Keratinocyte (primary cell): ENCODE measurements around the gene HERC3.

Source experiments
- EZH2 ChIP-seq: IDR thresholded peaks from one replicate; pipeline ENCODE4 v1.6.1; 2012; ENCODE audit warnings: inconsistent platforms, mild to moderate bottlenecking, low read length, moderate library complexity
- TF ChIP-seq, protein P1 (sequence below), 3 experiments: IDR thresholded peaks in 1 of 3; conservative IDR thresholded peaks in 1 of 3; optimal IDR thresholded peaks in 1 of 3; 2 replicates in 2 of 3; 3 replicates in 1 of 3; pipeline versions ENCODE3 to v1.5.1; 2011; ENCODE audit warnings: low read length in 3 of 3, mild to moderate bottlenecking in 3 of 3, moderate library complexity in 2 of 3, control low read depth in 1 of 3, inconsistent platforms in 1 of 3; ENCODE audit not compliant: insufficient read depth in 2 of 3; ENCODE audit errors: extremely low read depth in 1 of 3

DNA sequence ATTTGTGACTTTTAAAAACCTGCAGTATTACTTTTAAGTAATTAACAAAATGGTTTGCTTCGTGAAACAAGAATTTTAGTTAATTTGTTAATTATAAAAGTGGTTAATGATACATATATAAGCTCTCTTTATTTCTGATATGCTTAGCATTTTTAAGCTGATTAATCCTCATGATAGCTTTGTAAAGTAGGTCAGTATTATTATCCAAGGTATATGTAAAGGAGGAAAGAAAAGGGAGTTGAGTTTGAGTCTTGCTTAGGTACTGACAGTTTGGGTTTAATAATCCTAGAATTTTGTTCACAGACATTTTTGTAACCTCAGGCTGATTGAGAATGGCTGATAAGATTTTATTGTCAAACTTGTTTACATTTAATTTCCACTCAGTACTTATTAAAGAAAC lies 21.8 kb downstream of the HERC3 start:
- TF ChIP-seq, protein P1, sequence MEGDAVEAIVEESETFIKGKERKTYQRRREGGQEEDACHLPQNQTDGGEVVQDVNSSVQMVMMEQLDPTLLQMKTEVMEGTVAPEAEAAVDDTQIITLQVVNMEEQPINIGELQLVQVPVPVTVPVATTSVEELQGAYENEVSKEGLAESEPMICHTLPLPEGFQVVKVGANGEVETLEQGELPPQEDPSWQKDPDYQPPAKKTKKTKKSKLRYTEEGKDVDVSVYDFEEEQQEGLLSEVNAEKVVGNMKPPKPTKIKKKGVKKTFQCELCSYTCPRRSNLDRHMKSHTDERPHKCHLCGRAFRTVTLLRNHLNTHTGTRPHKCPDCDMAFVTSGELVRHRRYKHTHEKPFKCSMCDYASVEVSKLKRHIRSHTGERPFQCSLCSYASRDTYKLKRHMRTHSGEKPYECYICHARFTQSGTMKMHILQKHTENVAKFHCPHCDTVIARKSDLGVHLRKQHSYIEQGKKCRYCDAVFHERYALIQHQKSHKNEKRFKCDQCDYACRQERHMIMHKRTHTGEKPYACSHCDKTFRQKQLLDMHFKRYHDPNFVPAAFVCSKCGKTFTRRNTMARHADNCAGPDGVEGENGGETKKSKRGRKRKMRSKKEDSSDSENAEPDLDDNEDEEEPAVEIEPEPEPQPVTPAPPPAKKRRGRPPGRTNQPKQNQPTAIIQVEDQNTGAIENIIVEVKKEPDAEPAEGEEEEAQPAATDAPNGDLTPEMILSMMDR (optimal IDR thresholded peaks at IDR 0.05 in 1 of 3, IDR thresholded peaks at IDR 0.05 in 1 of 3, conservative IDR thresholded peaks at IDR 0.05 in 1 of 3; ENCODE audit: extremely low read depth in 1 of 3, insufficient read depth in 2 of 3, low read length in 3 of 3) = no peak
- TF ChIP-seq EZH2 = no peak
